CD4-positive, alpha-beta T cell treated with Interleukin-21 for 1 hour (primary cell): Measurements from ENCODE around the gene CLEC1B.
"Not testable (repeated sequence)": the region's sequence is repeated elsewhere in the genome, so short reads cannot be mapped to it uniquely, and the experiment has no call there.

ENCODE experiments used
- DNase-seq: peaks from one replicate; pipeline ENCODE4 v3.0.0-alpha.2; 2020

The CLEC1B gene

DNA sequence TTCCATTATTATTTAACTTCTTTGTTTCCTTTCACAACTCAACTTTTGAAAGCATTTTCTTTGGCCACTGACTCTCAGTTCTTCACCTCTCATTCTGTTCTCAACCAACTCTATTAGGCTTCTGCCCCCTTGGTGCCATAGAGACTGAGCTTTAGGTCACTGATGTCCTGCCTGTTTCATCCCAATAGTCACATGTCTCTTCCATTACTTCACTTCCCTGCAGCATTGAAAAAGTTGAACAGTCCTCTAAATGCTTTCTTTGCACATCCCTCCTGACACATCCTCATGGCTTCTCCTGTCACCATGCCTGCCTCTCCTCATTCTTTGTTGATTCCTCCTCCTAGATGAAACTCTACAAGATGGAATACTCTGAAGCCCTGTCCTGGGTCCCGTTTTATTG lies 25.0 kb downstream of the CLEC1B start:
- no peak for DNase-seq

DNA sequence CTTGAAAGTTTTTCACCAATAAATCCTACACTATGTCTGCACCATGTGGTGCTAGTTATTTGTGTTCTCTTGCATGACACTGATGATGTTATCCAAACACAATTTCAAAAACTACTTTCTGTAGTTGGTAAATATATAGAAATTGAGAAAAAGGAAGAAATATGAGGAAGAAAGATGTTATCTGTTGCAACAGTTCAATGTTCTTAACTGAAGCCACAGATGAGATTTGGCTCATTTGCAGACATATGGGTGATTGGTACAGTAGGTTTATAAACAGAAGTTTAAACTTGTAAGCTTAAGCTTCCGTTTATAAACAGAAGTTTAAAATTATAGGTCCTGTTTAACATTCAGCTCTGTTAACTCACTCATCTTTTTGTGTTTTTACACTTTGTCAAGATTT lies 27.7 kb downstream of the CLEC1B start, which contains the start of gene CLEC12A:
TSS of gene CLEC12A (plus strand) at position 229 of the 400 bp plus-strand sequence. CDS start 188 bp downstream, outside the sequence.
- no peak for DNase-seq

DNA sequence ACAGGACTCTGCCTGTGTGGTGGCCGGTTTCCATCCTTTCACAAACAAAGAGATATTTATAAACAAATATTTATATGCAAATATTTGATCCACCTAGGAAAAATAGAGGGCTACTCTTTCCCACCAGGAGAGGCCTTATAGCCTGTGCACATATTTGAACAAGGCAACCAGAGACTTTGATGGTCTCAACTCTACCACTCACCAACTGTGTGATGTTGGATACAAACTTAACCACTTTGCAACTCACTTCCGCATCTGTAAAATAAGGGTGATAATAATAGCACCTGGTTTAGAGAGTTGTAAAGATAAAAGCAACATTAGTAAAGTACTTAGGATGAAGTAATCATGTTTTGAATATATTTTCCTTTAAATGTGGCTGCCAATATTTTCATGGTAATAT lies 29.2 kb downstream of the CLEC1B start:
- no peak for DNase-seq

DNA sequence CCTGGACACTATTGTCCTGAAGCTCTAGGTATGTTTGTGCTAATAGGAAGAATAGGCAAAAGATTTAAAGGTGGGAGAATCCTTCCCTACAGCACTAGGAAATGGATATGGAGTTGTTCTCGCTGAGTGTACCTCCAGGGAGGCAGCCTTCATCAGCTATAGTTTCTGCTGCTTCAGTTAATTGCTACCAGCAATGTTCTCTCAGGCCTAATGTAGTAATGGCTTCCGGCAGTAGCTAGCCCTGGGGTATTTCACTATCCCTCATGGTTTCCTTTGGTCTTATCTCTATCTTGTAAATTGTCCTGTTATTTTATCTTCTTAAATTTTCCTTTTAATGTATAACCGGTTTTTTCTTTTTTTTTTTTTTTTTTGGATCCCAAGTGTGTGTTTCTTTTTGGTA lies 37.0 kb downstream of the CLEC1B start:
- DNase-seq: no peak

DNA sequence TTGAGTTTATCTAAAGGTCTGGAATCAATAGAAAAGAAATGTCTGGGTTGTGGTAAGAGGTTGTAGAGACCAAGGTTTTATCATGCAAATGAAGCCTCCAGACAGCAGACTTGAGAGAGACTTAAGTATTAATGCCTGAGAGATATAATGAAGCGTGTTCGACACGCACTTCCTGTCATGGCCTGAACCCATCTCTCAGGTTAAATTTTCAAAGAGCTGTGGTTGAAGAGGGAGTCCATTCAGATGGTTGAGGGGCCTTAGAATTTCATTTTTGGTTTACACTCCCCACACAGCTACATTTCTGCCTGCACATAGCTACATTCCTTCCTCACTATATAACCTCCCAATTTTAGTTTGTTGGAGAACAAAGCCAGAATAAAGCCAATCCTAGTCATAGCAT lies 37.8 kb downstream of the CLEC1B start:
- no peak for DNase-seq

DNA sequence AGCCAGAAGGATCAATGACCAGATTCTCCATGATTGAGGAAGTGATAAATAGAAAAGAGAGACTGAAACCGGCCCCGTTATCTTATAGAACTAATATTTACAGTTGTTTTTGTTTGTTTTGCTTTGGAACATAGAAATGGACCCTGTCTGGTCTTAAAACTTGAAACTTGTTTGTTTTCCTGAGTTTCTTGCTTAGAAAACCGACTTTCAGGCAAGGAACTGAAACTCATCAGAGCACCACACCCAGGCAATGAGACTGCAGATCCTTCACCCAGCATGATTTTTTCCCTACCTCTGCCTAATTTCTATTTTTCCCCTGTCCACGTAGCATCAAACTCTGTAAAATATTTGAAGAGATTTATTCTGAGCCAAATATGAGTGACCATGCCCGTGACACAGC lies 38.3 kb downstream of the CLEC1B start:
- no peak for DNase-seq

DNA sequence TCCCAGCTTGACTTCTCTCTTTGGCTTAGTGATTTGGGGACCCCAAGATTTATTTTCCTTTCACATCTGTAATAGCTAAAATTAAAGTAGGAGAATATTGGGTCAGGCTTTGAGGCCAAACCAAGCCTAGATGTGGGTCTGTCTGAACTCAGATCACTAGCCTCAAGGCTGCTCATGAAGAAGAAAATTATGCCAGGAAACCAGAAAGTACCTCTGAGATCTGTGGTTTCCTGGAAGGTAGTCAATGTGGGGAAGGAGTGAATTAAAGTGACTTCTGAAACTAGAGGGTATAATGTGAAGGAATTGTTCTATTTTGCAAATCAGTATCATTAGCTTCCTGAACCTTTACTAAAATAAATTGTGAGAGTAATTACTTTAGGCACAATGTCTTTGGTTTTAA lies 41.1 kb downstream of the CLEC1B start:
- peak; percentile 48 for DNase-seq

DNA sequence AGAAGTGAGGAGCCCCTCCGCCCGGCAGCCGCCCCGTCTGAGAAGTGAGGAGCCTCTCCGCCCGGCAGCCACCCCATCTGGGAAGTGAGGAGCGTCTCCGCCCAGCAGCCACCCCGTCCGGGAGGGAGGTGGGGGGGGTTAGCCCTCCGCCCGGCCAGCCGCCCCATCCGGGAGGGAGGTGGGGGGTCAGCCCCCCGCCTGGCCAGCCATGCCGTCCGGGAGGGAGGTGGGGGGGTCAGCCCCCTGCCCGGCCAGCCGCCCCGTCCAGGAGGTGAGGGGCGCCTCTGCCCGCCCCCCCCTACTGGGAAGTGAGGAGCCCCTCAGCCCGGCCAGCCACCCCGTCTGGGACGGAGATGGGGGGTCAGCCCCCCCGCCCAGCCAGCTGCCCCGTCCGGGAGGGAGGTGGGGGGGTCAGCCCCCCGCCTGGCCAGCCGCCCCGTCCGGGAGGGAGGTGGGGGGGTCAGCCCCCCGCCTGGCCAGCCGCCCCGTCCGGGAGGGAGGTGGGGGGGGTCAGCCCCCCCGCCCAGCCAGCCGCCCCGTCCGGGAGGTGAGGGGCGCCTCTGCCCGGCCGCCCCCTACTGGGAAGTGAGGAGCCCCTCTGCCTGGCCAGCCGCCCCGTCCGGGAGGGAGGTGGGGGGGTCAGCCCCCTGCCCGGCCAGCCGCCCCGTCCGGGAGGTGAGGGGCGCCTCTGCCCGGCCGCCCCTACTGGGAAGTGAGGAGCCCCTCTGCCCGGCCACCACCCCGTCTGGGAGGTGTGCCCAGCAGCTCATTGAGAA lies 45.8 kb downstream of the CLEC1B start:
- not testable (repeated sequence) for DNase-seq

DNA sequence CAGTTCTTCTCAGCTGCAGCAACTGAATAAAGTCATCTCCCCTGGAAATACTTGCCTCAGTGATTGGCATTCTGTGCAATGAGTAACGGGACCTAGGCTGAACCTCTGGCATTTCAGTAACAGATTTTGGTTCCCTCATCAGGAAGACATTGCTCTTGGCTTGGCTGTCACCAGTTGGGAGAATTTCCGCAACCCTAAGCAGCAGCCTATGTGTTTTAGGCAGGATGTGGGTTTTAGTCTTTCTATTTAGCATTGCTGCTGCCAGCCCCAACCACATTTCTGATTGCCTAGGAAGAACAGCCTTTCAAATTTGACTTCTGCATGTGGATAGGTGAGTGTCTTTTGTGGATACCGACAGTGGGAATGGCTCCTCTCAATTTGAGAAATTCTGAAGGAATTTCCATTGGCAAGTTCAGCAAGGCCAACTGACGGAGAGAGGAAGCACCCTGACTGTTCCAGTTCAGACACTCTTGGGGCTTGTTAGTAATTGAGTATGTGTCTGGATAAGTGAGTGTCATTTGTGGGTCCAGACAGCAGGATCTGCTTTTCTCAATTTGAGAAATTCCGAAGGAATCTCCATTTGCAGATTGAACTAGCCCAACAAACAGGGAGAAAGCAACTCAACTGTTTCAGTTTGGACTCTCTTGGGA lies 47.8 kb downstream of the CLEC1B start:
- peak; percentile 54 for DNase-seq

DNA sequence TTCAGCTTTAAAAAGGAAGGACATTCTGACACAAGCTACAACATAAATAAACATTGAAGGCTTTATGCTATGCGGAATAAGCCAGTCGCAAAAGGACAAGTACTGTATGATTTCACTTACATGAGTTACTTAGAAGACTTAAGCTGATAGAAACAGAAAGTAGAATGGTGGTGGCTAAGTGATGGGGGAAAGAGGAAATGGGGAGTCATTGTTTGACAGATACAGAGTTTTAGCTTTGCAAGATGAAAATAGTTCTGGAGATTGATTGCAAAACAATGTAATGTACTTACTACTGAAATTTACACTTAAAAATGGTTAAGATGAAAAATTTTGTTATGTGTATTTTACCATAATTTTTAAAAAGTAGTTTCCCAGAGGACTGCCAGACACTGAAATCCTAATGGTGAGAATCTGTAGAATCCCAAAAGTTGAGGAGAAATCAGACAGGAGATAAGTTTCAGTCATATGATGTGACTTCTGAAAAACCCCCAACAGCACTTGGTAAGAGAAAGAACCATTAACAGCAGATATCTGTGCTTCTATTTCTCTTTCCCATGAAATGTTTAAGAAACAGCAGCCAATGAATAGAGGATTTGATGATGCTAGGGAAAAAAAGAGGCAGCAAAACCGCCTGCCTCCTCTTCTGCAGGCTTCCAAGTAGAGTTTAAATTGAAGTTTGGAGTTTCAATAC lies 50.2 kb downstream of the CLEC1B start:
- DNase-seq: peak; percentile 36

DNA sequence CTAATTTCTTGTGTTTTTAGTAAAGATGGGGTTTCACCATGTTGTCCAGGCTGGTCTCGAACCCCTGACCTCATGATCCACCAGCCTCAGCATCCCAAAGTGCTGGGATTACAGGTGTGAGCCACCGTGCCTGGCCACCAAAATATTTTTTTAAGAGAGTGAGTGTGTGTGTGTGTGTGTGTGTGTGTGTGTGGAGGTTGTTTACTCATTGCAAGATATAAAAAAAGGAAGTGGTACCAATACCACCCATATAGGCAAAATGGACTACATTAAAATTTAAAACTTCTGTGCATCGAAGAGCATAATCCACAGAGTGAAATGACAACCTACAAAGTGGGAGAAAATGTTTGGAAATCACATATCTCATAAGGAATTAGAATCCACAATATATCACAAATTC lies 51.2 kb downstream of the CLEC1B start:
- DNase-seq: no peak

DNA sequence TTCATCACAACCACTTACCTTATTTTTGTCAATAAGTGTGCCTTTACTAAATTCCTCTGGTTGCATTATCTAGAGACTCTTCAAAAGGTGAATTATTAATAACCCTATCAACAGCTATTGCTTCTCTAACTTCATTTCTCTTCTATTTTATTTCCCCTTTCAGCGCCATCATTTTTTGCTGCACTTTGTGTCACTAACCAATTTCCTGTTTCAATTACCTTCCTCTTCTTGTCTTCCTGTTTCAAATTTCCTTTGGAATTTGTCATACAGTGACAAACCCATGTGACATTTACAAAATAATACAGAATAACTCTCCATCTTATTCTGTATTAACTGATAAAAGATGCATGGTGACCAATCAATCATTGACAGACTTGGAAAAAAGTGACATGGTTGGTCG lies 54.5 kb downstream of the CLEC1B start:
- DNase-seq: no peak

DNA sequence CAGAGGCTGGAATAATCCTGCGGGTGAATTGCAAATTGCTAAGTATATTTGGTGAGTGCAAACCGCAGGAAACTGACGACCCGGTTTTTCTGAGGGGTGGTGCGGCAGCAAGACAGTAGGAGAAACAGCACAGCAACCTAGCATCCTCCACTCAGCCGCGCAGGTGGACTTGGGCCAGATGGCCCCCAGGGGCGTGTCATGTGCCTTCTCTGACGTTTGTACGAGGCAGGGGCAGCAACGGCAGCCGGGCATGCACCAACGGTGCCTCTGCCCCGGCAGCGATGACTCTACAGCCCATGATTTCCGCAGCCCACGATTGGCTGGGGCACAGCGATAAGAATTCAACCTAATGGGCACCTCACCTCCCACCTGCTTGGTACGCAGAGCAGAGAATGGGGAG lies 55.7 kb downstream of the CLEC1B start:
- DNase-seq: peak; percentile 18
